HepG2 (cell line): Measurements from ENCODE around the gene ACSS2. TPM values are rescaled to one million over a fixed set of nuclear protein-coding genes. Genes with fewer than 3 reads are reported as not detected.

ENCODE experiments used
- BRD4 ChIP-seq: sonication (generic); formaldehyde crosslinking; IDR thresholded peaks from 2 replicates; pipeline ENCODE4 v1.4.0; 2020; ENCODE audit warnings: missing genetic modification reagents
- CEBPG ChIP-seq: IDR thresholded peaks from 2 replicates; pipeline ENCODE4 v1.6.1; 2016
- GABPB1 ChIP-seq: IDR thresholded peaks from 2 replicates; pipeline ENCODE4 v1.6.1; 2016; ENCODE audit warnings: mild to moderate bottlenecking, missing genetic modification reagents, moderate library complexity, missing compliant biosample characterization
- GATAD1 ChIP-seq: IDR thresholded peaks from 2 replicates; pipeline ENCODE4 v1.6.1; 2016; ENCODE audit warnings: missing genetic modification reagents, missing compliant biosample characterization
- NFKB2 ChIP-seq: sonication (generic); formaldehyde crosslinking; IDR thresholded peaks from 2 replicates; pipeline ENCODE4 v1.4.0; 2020; ENCODE audit warnings: missing genetic modification reagents, borderline replicate concordance
- SAFB2 ChIP-seq: sonication (generic); formaldehyde crosslinking; IDR thresholded peaks from 2 replicates; pipeline ENCODE4 v1.5.1; 2020; ENCODE audit warnings: missing genetic modification reagents, low read depth, mild to moderate bottlenecking, borderline replicate concordance
- SIN3B ChIP-seq: fragments of 150-350 bp; IDR thresholded peaks from 2 replicates; pipeline ENCODE4 v1.6.1; 2014; ENCODE audit warnings: low read length
- TGIF2 ChIP-seq: IDR thresholded peaks from 2 replicates; pipeline ENCODE4 v1.6.1; 2016; ENCODE audit warnings: control low read depth, missing compliant biosample characterization
- ZNF136 ChIP-seq: sonication (generic); formaldehyde crosslinking; IDR thresholded peaks from 2 replicates; pipeline ENCODE4 v1.8.1; 2022; ENCODE audit warnings: low read depth, mild to moderate bottlenecking, moderate library complexity, missing genetic modification reagents
- ZNF572 ChIP-seq: sonication (generic); formaldehyde crosslinking; IDR thresholded peaks from 2 replicates; pipeline ENCODE4 v1.5.1; 2020; ENCODE audit warnings: mild to moderate bottlenecking, missing genetic modification reagents
- ZNF577 ChIP-seq: sonication (generic); formaldehyde crosslinking; IDR thresholded peaks from 2 replicates; pipeline ENCODE4 v1.4.0; 2020; ENCODE audit warnings: mild to moderate bottlenecking, low read depth, missing genetic modification reagents, borderline replicate concordance
- polyA plus RNA-seq, 8 experiments: library from polyadenylated mRNA; depleted of rRNA in 3 of 8; stranded (reverse) in 7 of 8; unstranded in 1 of 8; fragments of >200 nt; fragmentation: Illumina TruSeq in 4 of 8; extraction: Trizol in 4 of 8; gene quantifications; 2 replicates each; pipeline versions ENCODE4 v1.2.1 to v1.2.3, GENCODE V29; 2011 to 2016; ENCODE audit warnings: low read depth in 4 of 8, missing spikeins in 1 of 8, mixed read lengths in 1 of 8; ENCODE audit not compliant: insufficient read depth in 1 of 8
- total RNA-seq, 5 experiments: library from RNA; depleted of rRNA; stranded (reverse); fragments of >200 nt; fragmentation: Illumina TruSeq; extraction: Trizol; gene quantifications; 2 replicates each; pipeline ENCODE4 v1.2.3, GENCODE V29; 2016; ENCODE audit warnings: low read depth in 1 of 5
- TF ChIP-seq, protein P1 (sequence below): sonication (generic); formaldehyde crosslinking; conservative IDR thresholded peaks from 2 replicates; pipeline ENCODE4 v1.8.0; 2022; ENCODE audit warnings: missing genetic modification reagents
- TF ChIP-seq, protein P2 (sequence below): sonication (generic); formaldehyde crosslinking; IDR thresholded peaks from 2 replicates; pipeline ENCODE4 v1.5.1; 2020; ENCODE audit warnings: mild to moderate bottlenecking, moderate library complexity, missing genetic modification reagents
- TF ChIP-seq, protein P3 (sequence below): sonication (generic); formaldehyde crosslinking; IDR thresholded peaks from 2 replicates; pipeline ENCODE4 v1.8.1; 2023; ENCODE audit warnings: missing genetic modification reagents, mild to moderate bottlenecking, borderline replicate concordance
- TF ChIP-seq, protein P4 (sequence below), 2 experiments: sonication (generic) in 1 of 2; formaldehyde crosslinking in 1 of 2; IDR thresholded peaks; 2 replicates each; pipeline versions ENCODE4 v1.5.1 to v1.6.1; 2011 to 2020; ENCODE audit warnings: borderline replicate concordance in 1 of 2, low read depth in 1 of 2, low read length in 1 of 2, mild to moderate bottlenecking in 1 of 2, missing genetic modification reagents in 1 of 2, moderate library complexity in 1 of 2
- TF ChIP-seq, protein P5 (sequence below): sonication (generic); formaldehyde crosslinking; IDR thresholded peaks from 2 replicates; pipeline ENCODE4 v1.8.1; 2023; ENCODE audit warnings: mild to moderate bottlenecking, missing genetic modification reagents
- TF ChIP-seq, protein P6 (sequence below): sonication (generic); formaldehyde crosslinking; IDR thresholded peaks from 2 replicates; pipeline ENCODE4 v1.8.0; 2022; ENCODE audit warnings: mild to moderate bottlenecking, missing genetic modification reagents, borderline replicate concordance

Gene ACSS2
- total and polyA plus RNA-seq, 2 of the 13 experiments (the other 11 are each of a cell fraction or from before 2014, with no cell fraction given), result 72.8 to 89.7 TPM

DNA sequence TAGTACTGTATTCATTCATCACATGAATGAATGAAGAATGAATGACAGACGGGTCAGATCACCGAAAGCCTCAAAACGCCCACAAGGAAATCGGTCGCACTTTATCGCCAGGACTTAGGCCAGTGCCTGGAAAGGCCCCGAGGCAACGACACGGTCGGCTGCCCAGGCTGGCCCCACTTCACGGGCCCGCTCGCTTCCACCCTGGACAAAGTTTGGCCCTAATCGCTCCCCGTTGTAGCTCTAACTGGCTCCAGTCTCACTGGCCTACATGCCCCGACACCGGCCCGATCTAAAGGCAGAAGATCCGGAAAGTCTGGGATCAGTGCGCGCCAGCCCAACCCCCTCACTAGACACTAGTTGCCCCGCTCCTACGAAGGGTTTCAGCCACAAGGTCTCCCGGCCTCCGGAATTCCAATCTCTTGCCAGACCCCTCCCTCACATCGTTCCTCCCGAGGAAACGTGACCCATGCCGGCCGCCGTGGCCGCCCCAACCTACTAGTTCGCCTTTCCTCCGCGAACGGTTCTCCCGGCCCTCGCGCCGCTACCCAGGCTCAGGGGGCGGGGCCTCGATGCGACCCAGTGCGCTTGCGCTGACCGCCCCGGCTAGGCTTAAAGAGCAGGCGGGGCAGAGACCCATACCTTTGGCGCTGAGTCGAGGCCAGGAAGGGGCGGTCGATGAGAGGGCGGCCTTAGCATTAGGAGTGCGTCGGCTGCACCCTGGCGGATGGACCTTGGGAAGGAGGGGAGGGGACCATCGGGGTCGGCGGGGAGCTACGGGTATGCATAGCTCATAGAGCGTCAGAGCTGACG is 79.0 kb downstream of the ACSS2 start, which contains the start of the genes GSS and MYH7B (continued):
- TF ChIP-seq, protein P1, sequence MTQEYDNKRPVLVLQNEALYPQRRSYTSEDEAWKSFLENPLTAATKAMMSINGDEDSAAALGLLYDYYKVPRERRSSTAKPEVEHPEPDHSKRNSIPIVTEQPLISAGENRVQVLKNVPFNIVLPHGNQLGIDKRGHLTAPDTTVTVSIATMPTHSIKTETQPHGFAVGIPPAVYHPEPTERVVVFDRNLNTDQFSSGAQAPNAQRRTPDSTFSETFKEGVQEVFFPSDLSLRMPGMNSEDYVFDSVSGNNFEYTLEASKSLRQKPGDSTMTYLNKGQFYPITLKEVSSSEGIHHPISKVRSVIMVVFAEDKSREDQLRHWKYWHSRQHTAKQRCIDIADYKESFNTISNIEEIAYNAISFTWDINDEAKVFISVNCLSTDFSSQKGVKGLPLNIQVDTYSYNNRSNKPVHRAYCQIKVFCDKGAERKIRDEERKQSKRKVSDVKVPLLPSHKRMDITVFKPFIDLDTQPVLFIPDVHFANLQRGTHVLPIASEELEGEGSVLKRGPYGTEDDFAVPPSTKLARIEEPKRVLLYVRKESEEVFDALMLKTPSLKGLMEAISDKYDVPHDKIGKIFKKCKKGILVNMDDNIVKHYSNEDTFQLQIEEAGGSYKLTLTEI (CRISPR knock-in tag), result no peak
- TF ChIP-seq SIN3B (peak; percentile 46), TGIF2 (CRISPR knock-in tag) (peak; percentile 96), ZNF136 (CRISPR knock-in tag) (peak; percentile 99), SAFB2 (peak; percentile 38; the same call in 1 of the 2 replicates), NFKB2 (CRISPR knock-in tag) (peak; percentile 93), BRD4 (CRISPR knock-in tag) (peak; percentile 98), ZNF572 (CRISPR knock-in tag) (no peak; the same call in none of the 2 replicates), ZNF577 (peak; percentile 98), CEBPG (CRISPR knock-in tag) (no peak; the same call in 1 of the 2 replicates), GATAD1 (CRISPR knock-in tag) (peak; percentile 91), GABPB1 (CRISPR knock-in tag) (peak; percentile 89)
- TF ChIP-seq, protein P2, sequence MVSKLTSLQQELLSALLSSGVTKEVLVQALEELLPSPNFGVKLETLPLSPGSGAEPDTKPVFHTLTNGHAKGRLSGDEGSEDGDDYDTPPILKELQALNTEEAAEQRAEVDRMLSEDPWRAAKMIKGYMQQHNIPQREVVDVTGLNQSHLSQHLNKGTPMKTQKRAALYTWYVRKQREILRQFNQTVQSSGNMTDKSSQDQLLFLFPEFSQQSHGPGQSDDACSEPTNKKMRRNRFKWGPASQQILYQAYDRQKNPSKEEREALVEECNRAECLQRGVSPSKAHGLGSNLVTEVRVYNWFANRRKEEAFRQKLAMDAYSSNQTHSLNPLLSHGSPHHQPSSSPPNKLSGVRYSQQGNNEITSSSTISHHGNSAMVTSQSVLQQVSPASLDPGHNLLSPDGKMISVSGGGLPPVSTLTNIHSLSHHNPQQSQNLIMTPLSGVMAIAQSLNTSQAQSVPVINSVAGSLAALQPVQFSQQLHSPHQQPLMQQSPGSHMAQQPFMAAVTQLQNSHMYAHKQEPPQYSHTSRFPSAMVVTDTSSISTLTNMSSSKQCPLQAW (CRISPR knock-in tag), result peak; percentile 98
- TF ChIP-seq, protein P3, sequence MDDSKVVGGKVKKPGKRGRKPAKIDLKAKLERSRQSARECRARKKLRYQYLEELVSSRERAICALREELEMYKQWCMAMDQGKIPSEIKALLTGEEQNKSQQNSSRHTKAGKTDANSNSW (CRISPR knock-in tag), result peak; percentile 98; the same call in 1 of the 2 replicates
- TF ChIP-seq, protein P4, sequence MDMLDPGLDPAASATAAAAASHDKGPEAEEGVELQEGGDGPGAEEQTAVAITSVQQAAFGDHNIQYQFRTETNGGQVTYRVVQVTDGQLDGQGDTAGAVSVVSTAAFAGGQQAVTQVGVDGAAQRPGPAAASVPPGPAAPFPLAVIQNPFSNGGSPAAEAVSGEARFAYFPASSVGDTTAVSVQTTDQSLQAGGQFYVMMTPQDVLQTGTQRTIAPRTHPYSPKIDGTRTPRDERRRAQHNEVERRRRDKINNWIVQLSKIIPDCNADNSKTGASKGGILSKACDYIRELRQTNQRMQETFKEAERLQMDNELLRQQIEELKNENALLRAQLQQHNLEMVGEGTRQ (IDR thresholded peaks at IDR 0.05; ENCODE audit: low read depth, low read length), result no peak
- TF ChIP-seq, protein P4 (CRISPR knock-in tag; IDR thresholded peaks at IDR 0.05; ENCODE audit: borderline replicate concordance), result peak; percentile 58; the same call in 1 of the 2 replicates
- TF ChIP-seq, protein P5, sequence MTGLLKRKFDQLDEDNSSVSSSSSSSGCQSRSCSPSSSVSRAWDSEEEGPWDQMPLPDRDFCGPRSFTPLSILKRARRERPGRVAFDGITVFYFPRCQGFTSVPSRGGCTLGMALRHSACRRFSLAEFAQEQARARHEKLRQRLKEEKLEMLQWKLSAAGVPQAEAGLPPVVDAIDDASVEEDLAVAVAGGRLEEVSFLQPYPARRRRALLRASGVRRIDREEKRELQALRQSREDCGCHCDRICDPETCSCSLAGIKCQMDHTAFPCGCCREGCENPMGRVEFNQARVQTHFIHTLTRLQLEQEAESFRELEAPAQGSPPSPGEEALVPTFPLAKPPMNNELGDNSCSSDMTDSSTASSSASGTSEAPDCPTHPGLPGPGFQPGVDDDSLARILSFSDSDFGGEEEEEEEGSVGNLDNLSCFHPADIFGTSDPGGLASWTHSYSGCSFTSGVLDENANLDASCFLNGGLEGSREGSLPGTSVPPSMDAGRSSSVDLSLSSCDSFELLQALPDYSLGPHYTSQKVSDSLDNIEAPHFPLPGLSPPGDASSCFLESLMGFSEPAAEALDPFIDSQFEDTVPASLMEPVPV, result peak; percentile 97
- TF ChIP-seq, protein P6, sequence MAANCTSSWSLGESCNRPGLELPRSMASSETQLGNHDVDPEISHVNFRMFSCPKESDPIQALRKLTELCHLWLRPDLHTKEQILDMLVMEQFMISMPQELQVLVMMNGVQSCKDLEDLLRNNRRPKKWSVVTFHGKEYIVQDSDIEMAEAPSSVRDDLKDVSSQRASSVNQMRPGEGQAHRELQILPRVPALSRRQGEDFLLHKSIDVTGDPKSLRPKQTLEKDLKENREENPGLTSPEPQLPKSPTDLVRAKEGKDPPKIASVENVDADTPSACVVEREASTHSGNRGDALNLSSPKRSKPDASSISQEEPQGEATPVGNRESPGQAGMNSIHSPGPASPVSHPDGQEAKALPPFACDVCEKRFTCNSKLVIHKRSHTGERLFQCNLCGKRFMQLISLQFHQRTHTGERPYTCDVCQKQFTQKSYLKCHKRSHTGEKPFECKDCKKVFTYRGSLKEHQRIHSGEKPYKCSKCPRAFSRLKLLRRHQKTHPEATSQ, result peak; percentile 87; the same call in 1 of the 2 replicates
